Measurements from ENCODE around the gene COL17A1.
A peak's percentile ranks its signal among the peaks of the same experiment; 100 is the strongest.

Gene COL17A1

GRCh38 chr10:103986360-103986759, 99.3 kb downstream of the COL17A1 start:
- no peak for DNase-seq (ENCODE audit: low spot score)

- DNase-seq (ENCODE audit: low spot score), result no peak
Measured at GRCh38 chr10:103985726-103986125, 100.0 kb downstream of the COL17A1 start.

GRCh38 chr10:103983367-103983911, 102.2 kb downstream of the COL17A1 start:
- no peak for DNase-seq (ENCODE audit: low spot score)

GRCh38 chr10:103982639-103983038, 103.0 kb downstream of the COL17A1 start:
- DNase-seq (ENCODE audit: low spot score), result peak; percentile 36
